Heart left ventricle (tissue), 16 donors: Measurements from ENCODE around the gene CBX2. TPM values are rescaled to one million over a fixed set of nuclear protein-coding genes. Genes with fewer than 3 reads are reported as not detected.

Experiments
- ATAC-seq, 4 donors: fragments of 200-7000 bp; cut with Tn5 transposase; one replicate each; pipeline ENCODE4 v1.9.1; 2020 to 2022; ENCODE audit warnings: moderate library complexity in 4 of 4, mild to moderate bottlenecking in 3 of 4, moderate number of reproducible peaks in 1 of 4
- DNase-seq, 5 donors: peaks; one replicate each; pipeline ENCODE4 v3.0.0-alpha.2; 2020
- H3K27ac ChIP-seq, 12 donors: fragments of 200-600 bp; sonication (generic) in 4 of 12; one replicate each; pipeline versions ENCODE4 v1.5.0 to v1.8.0; 2016 to 2022; ENCODE audit warnings: mild to moderate bottlenecking in 2 of 12
- H3K27me3 ChIP-seq, 9 donors: fragments of 200-600 bp; sonication (generic) in 2 of 9; one replicate each; pipeline versions ENCODE4 v1.5.1 to v1.8.0; 2016 to 2022; ENCODE audit warnings: mild to moderate bottlenecking in 3 of 9
- H3K36me3 ChIP-seq, 9 donors: fragments of 200-600 bp; sonication (generic) in 2 of 9; one replicate each; pipeline versions ENCODE4 v1.5.0 to v1.8.0; 2018 to 2022; ENCODE audit warnings: mild to moderate bottlenecking in 2 of 9
- H3K4me1 ChIP-seq, 12 donors: fragments of 200-600 bp; sonication (generic) in 4 of 12; one replicate each; pipeline versions ENCODE4 v1.5.0 to v1.8.0; 2016 to 2022; ENCODE audit warnings: mild to moderate bottlenecking in 3 of 12
- H3K4me3 ChIP-seq, 12 donors: fragments of 200-600 bp; sonication (generic) in 4 of 12; one replicate each; pipeline versions ENCODE4 v1.5.0 to v1.8.0; 2017 to 2022; ENCODE audit warnings: mild to moderate bottlenecking in 9 of 12, moderate library complexity in 4 of 12
- H3K9me3 ChIP-seq, 12 donors: fragments of 200-600 bp; sonication (generic) in 4 of 12; one replicate each; pipeline versions ENCODE4 v1.5.0 to v1.8.0; 2016 to 2022; ENCODE audit warnings: mild to moderate bottlenecking in 1 of 12
- CTCF ChIP-seq, 12 donors: fragments of 200-600 bp; sonication (generic) in 4 of 12; IDR thresholded peaks; one replicate each; pipeline versions ENCODE4 v1.5.0 to v1.8.0; 2018 to 2022; ENCODE audit warnings: antibody characterized with exemption in 12 of 12, mild to moderate bottlenecking in 5 of 12
- POLR2A ChIP-seq, 2 donors: fragments of 450-650 bp; IDR thresholded peaks; one replicate each; pipeline ENCODE4 v1.6.1; 2017; ENCODE audit warnings: antibody characterized with exemption in 2 of 2, mild to moderate bottlenecking in 2 of 2, moderate library complexity in 2 of 2
- WGBS, 4 donors: extraction: QIAGEN DNeasy Blood & Tissue Kit in 2 of 4; methylation state at CpG; one replicate each; pipeline versions ENCODE4 v1.1.5 to v1.1.7; 2013 to 2018; 5-methylcytosine and 5-hydroxymethylcytosine counted together
- intact Hi-C, 10 donors: fragments of 100-400 bp; cut with DNase I; formaldehyde crosslinking; loops; one replicate each; pipeline versions ENCODE4 v1.11.1 to v1.14.2; 2022
- polyA plus RNA-seq, 2 donors: library from polyadenylated mRNA; stranded (reverse); fragments of 200-250 nt; gene quantifications; one replicate each; pipeline ENCODE4 v1.2.3, GENCODE V29; 2013
- total RNA-seq, 9 donors: library from RNA; depleted of rRNA in 2 of 9; stranded (reverse); fragments of >200 nt in 2 of 9; fragmentation: NEBNext Ultra II Directional in 3 of 9; extraction: Animal tissue kit (Norgen Biotek cat#: 25700) in 3 of 9; gene quantifications; one replicate each; pipeline versions ENCODE4 v1.1.0 to v1.2.4, GENCODE V29; 2016 to 2023
- donor health status: ischemic (EF 13 %, LVEDD 7.1; RV severe dilation, severe dysfunction).
- donor health status: healthy with polysubstance abuse.
- donor health status: DM: no; HTN: yes; CAD: no.
- donor health status: DM: no; HTN: no; CAD: no.
- donor health status: ischemic (EF 25% LVEDD 6.9; RV normal size, moderate dysfunction).
- donor health status: ischemic (EF 25% LVEDD 5.7; RV mildly dilated, moderate dysfunction).
- donor health status: healthy.
- donor health status: DM: yes; HTN: yes; CAD: no.
- donor health status: ischemic (EF 35%, LVEDD 5.7; RV mildly dilated, moderate dysfunction).
- donor health status: nonischemic (EF 11% LVEDD 7.7; RV severe dilation, severe dysfunction).
- donor health status: DM: yes; HTN: yes; CAD: no.
- donor health status: PGD.
- donor health status: ischemic (EF 29% LVEDD 5.4; RV normal size, mild dysfunction).
- donor health status: nonischemic (EF 23%, LVEDD 6.1; RV moderate dilation, normal function).

The CBX2 gene
- total and polyA plus RNA-seq, 11 donors: 2.4 to 4.3 (median 3.1) TPM

GRCh38 chr17:79760197-79760906 lies 17.6 kb upstream of the CBX2 start:
- DNase-seq (peak in 1 of 5 donors; percentile 28), ATAC-seq (no peak)
- H3K36me3 ChIP-seq: no peaks in the 10 kb centered on the region
- H3K9me3 ChIP-seq: no peaks in the 10 kb centered on the region
- TF ChIP-seq POLR2A (IDR thresholded peaks at IDR 0.05): no peak
- WGBS, 4 donors: 84 to 92% (median 86%) methylated on average over 21 of the region's 21 CpGs
- intact Hi-C loops: no loop called here
- no peak overlapping the region for H3K4me3 ChIP-seq
- H3K4me1 ChIP-seq: no peaks in the 10 kb centered on the region
- no peak overlapping the region for H3K27ac ChIP-seq
- H3K27me3 ChIP-seq: peaks cover 0 to 9% (median 0%) of the 10 kb centered on the region in 9 donors

- peak in 1 of 5 donors; percentile 42 for DNase-seq
- peaks cover 0 to 9% (median 0%) of the 10 kb centered on the region in 9 donors for H3K27me3 ChIP-seq
- WGBS, 4 donors: 82 to 87% (median 84%) methylated on average over 19 of the region's 19 CpGs
These were observed 15.9 kb upstream of the CBX2 start for GRCh38 chr17:79761894-79762589.

DNA sequence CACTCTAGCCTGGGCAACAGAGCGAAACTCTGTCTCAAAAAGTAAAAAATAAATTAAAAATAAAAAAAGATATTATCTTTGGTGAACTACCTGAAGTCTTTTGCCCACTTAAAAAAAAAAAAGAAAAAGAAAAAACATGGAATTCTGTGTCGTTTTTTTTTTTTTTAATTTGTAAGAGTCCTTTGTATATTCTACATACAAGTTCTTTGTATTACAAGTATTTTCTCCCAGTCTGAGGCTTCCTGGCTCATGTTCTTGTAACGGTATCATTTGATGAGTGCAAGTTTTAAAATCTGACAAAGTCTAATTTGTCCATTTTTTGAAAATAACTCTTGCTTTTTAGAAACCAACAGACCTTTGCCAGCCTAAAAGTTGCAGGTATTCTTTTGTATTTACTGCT lies 12.2 kb upstream of the CBX2 start:
- no peak for TF ChIP-seq CTCF (IDR thresholded peaks at IDR 0.05)
- TF ChIP-seq POLR2A (IDR thresholded peaks at IDR 0.05): no peak
- H3K4me1 ChIP-seq: no peaks in the 10 kb centered on the region
- ATAC-seq (no peak), DNase-seq (no peak)
- 78 to 85% (median 82%) methylated on average over 3 of the region's 3 CpGs for WGBS, 4 donors
- no peaks in the 10 kb centered on the region for H3K36me3 ChIP-seq
- H3K9me3 ChIP-seq: no peaks in the 10 kb centered on the region
- peaks cover 0 to 14% (median 0%) of the 10 kb centered on the region in 9 donors for H3K27me3 ChIP-seq
- H3K4me3 ChIP-seq: no peak overlapping the region
- no peak overlapping the region for H3K27ac ChIP-seq
- intact Hi-C loops: no loop called here

More at GRCh38 chr17:79761894-79762589, 15.9 kb upstream of the CBX2 start:
- H3K36me3 ChIP-seq: no peaks in the 10 kb centered on the region
- H3K4me3 ChIP-seq: no peak overlapping the region
- H3K27ac ChIP-seq: no peak overlapping the region
- TF ChIP-seq POLR2A (IDR thresholded peaks at IDR 0.05) (no peak), CTCF (IDR thresholded peaks at IDR 0.05) (no peak)
- H3K4me1 ChIP-seq: no peaks in the 10 kb centered on the region
- no peak for ATAC-seq
- H3K9me3 ChIP-seq: no peaks in the 10 kb centered on the region
- intact Hi-C loops: no loop called here

DNA sequence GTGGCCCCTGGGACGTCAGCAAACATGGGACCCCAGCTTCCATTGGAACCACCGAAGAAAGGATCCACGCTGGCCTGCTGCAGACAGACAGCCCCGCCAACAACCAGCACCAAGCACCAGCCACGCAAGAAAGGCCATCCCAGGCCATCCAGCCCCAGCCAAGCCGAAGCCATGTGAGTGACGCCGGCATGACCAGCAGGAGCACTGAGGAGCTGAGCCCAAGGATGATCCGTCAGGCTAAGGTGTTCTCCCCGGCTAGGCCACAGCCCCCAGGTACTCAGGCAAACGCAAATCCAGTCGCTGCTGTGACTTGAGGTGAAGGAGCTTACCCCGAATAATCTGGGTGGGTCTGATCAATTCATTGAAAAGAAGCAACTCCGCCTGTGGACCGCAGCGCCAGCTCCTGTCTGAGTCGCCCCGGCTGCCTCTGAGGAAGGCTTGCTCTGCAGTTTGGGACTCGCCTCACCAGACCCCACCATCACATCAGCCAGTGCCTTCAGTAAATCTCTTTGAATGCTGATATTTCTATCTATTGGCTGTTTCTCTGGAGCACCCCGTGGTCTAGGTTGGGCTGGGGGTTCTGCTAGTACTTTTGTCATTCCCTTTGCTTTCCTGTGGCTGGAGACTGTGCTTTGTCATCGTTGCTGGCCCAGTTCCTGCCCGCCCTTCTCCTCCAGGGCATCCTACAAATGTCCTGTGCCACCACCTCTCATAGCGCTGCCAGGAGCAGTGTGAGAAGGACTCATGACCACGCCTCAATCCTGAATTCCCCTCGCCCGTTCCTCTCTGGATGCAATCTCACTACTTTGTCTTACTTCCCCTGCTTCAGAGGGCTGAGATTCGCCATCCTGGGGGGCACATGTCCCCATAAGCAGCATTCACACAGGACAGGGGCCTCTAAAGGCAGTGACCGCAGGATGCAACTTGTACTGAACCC lies 8.1 kb upstream of the CBX2 start:
- intact Hi-C loops: no loop called here
- H3K36me3 ChIP-seq: no peaks in the 10 kb centered on the region
- H3K27me3 ChIP-seq: peaks cover 0 to 30% (median 8%) of the 10 kb centered on the region in 9 donors
- DNase-seq (peak in 1 of 5 donors; percentile 51), ATAC-seq (no peak)
- H3K9me3 ChIP-seq: no peaks in the 10 kb centered on the region
- H3K4me1 ChIP-seq: no peaks in the 10 kb centered on the region
- H3K4me3 ChIP-seq: no peak overlapping the region
- no peak for TF ChIP-seq POLR2A (IDR thresholded peaks at IDR 0.05)
- no peak for TF ChIP-seq CTCF (IDR thresholded peaks at IDR 0.05)
- no peak overlapping the region for H3K27ac ChIP-seq
- 87 to 92% (median 90%) methylated on average over 12 to 28 of the region's 28 CpGs for WGBS, 4 donors
